Prostate gland (tissue), 2 donors: ENCODE data around the gene NPBWR2.

Source experiments
- CTCF ChIP-seq, 4 experiments: fragments of 200-600 bp in 2 of 4; fragments of 450-650 bp in 2 of 4; sonication (generic) in 2 of 4; IDR thresholded peaks; 1 replicate in 3 of 4; 2 replicates in 1 of 4; pipeline ENCODE4 v1.5.1; 2016 to 2019; ENCODE audit warnings: antibody characterized with exemption in 4 of 4, mild to moderate bottlenecking in 2 of 4, moderate library complexity in 2 of 4
- POLR2AphosphoS5 ChIP-seq: sonication (generic); formaldehyde crosslinking; IDR thresholded peaks from one replicate; pipeline ENCODE4 v1.6.1; 2017; ENCODE audit warnings: antibody characterized with exemption

GRCh38 chr20:64053841-64054661 is 53.3 kb downstream of the NPBWR2 start:
- TF ChIP-seq POLR2AphosphoS5, result no peak
- TF ChIP-seq CTCF (IDR thresholded peaks at IDR 0.05), result no peak
